Measurements from ENCODE around the gene FUT1.

DNA sequence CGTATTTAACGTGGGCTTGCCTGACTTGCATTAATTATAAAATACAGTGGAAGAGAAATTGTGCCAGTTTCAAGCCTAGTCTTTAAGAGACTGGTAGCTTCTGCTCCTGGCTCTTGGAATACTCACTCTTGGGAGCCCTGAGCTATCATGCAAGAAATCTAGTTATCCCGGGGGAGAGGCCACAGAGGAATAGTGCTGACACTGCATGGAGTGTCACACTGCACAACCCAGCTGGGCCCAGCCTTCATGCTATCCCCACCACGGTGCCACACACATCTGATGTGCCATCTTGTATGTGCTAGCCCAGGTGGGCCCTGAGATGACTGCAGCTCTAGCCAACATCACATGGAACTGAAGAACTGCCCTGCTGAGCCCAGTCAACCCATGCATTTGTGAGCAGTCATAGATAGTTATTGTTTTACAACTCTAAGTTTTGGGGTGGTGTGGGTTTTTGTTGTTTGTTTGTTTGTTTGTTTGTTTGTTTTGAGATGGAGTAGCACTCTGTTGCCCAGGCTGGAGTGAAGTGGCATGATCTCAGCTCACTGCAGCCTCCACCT, 41.3 kb downstream of the FUT1 start:
- TF ChIP-seq YY1 (IDR thresholded peaks at IDR 0.05; ENCODE audit: low read depth, low read length) (no peak), POLR2A (IDR thresholded peaks at IDR 0.05; ENCODE audit: control extremely low read depth in 1 of 2, low read depth in 2 of 2, low read length in 2 of 2) (no peak), POLR2AphosphoS5 (IDR thresholded peaks at IDR 0.05; ENCODE audit: low read depth, low read length) (no peak), BRCA1 (IDR thresholded peaks at IDR 0.05; ENCODE audit: low read depth, low read length) (no peak), EZH2 (IDR thresholded peaks at IDR 0.05; ENCODE audit: low read depth, low read length, severe bottlenecking) (no peak), RAD21 (IDR thresholded peaks at IDR 0.05 in 1 of 2, conservative IDR thresholded peaks at IDR 0.05 in 1 of 2; ENCODE audit: low read depth in 2 of 2, low read length in 2 of 2) (no peak), ASH2L (IDR thresholded peaks at IDR 0.05; ENCODE audit: low read length) (no peak), SRF (IDR thresholded peaks at IDR 0.05; ENCODE audit: low read depth, low read length) (no peak), EP300 (IDR thresholded peaks at IDR 0.05; ENCODE audit: borderline replicate concordance in 1 of 2, low read depth in 2 of 2, low read length in 2 of 2) (no peak), MAFK (IDR thresholded peaks at IDR 0.05; ENCODE audit: low read depth, low read length) (no peak), CREB1 (IDR thresholded peaks at IDR 0.05) (no peak), SP1 (IDR thresholded peaks at IDR 0.05; ENCODE audit: low read depth, low read length) (no peak)
- TF ChIP-seq, protein P1, sequence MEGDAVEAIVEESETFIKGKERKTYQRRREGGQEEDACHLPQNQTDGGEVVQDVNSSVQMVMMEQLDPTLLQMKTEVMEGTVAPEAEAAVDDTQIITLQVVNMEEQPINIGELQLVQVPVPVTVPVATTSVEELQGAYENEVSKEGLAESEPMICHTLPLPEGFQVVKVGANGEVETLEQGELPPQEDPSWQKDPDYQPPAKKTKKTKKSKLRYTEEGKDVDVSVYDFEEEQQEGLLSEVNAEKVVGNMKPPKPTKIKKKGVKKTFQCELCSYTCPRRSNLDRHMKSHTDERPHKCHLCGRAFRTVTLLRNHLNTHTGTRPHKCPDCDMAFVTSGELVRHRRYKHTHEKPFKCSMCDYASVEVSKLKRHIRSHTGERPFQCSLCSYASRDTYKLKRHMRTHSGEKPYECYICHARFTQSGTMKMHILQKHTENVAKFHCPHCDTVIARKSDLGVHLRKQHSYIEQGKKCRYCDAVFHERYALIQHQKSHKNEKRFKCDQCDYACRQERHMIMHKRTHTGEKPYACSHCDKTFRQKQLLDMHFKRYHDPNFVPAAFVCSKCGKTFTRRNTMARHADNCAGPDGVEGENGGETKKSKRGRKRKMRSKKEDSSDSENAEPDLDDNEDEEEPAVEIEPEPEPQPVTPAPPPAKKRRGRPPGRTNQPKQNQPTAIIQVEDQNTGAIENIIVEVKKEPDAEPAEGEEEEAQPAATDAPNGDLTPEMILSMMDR (IDR thresholded peaks at IDR 0.05; ENCODE audit: control extremely low read depth in 1 of 3, insufficient read depth in 1 of 3, low read depth in 1 of 3, low read length in 3 of 3): no peak
- TF ChIP-seq, protein P2, sequence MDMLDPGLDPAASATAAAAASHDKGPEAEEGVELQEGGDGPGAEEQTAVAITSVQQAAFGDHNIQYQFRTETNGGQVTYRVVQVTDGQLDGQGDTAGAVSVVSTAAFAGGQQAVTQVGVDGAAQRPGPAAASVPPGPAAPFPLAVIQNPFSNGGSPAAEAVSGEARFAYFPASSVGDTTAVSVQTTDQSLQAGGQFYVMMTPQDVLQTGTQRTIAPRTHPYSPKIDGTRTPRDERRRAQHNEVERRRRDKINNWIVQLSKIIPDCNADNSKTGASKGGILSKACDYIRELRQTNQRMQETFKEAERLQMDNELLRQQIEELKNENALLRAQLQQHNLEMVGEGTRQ (IDR thresholded peaks at IDR 0.05; ENCODE audit: low read length): no peak

Data from H1 (cell line).